Sigmoid colon (tissue), 4 donors: Measurements from ENCODE around the gene BRAP.
"Not testable (repeated sequence)": the region's sequence is repeated elsewhere in the genome, so short reads cannot be mapped to it uniquely, and the experiment has no call there.

Experiments
- EP300 ChIP-seq, 4 donors: sonication (generic); formaldehyde crosslinking; IDR thresholded peaks; one replicate each; pipeline ENCODE4 v1.6.1; 2017; ENCODE audit warnings: antibody characterized with exemption in 4 of 4
- POLR2A ChIP-seq, 2 donors: fragments of 450-650 bp; IDR thresholded peaks; one replicate each; pipeline ENCODE4 v1.6.1; 2016; ENCODE audit warnings: antibody characterized with exemption in 2 of 2, mild to moderate bottlenecking in 2 of 2, moderate library complexity in 2 of 2
- POLR2AphosphoS5 ChIP-seq, 4 donors: sonication (generic); formaldehyde crosslinking; IDR thresholded peaks; one replicate each; pipeline ENCODE4 v1.6.1; 2017; ENCODE audit warnings: antibody characterized with exemption in 4 of 4
- TF ChIP-seq, protein P1 (sequence below), 4 experiments: fragments of 450-650 bp in 3 of 4; fragments of 200-600 bp in 1 of 4; IDR thresholded peaks; one replicate each; pipeline ENCODE4 v1.5.1; 2016 to 2019; ENCODE audit warnings: antibody characterized with exemption in 4 of 4, mild to moderate bottlenecking in 3 of 4, moderate library complexity in 2 of 4

DNA sequence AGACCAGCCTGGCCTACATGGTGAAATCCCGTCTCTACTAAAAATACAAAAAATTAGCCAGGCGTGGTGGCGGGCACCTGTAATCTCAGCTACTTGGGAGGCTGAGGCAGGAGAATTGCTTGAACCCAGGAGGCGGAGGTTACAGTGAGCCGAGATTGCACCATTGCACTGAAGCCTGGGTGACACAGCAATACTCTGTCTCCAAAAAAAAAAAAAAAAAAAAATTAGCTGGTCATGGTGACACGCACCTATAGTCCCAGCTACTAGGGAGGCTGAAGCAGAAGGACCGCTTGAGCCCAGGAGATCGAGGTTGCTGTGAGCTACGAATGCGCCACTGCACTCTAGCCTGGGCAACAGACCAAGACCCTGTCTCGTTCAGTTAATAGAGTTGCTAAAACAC is 82.9 kb downstream of the BRAP start:
- TF ChIP-seq, protein P1, sequence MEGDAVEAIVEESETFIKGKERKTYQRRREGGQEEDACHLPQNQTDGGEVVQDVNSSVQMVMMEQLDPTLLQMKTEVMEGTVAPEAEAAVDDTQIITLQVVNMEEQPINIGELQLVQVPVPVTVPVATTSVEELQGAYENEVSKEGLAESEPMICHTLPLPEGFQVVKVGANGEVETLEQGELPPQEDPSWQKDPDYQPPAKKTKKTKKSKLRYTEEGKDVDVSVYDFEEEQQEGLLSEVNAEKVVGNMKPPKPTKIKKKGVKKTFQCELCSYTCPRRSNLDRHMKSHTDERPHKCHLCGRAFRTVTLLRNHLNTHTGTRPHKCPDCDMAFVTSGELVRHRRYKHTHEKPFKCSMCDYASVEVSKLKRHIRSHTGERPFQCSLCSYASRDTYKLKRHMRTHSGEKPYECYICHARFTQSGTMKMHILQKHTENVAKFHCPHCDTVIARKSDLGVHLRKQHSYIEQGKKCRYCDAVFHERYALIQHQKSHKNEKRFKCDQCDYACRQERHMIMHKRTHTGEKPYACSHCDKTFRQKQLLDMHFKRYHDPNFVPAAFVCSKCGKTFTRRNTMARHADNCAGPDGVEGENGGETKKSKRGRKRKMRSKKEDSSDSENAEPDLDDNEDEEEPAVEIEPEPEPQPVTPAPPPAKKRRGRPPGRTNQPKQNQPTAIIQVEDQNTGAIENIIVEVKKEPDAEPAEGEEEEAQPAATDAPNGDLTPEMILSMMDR (IDR thresholded peaks at IDR 0.05), result not testable (repeated sequence)
- not testable (repeated sequence) for TF ChIP-seq POLR2A, POLR2AphosphoS5, EP300 (IDR thresholded peaks at IDR 0.05)
